GM21515 (cell line): ENCODE measurements around the gene ZNF23.

Experiments used
- ATAC-seq: cut with Tn5 transposase; IDR thresholded peaks from one replicate; pipeline ENCODE4 v1.9.1; 2021; ENCODE audit not compliant: unreplicated experiment

The ZNF23 gene

GRCh38 chr16:71399801-71400563, 62.1 kb downstream of the ZNF23 start:
- no peak for ATAC-seq
